RWPE2 (cell line): ENCODE results near the gene PAN3.

Experiments used
- ATAC-seq: fragments of 200-7000 bp; cut with Tn5 transposase; 3 replicates; pipeline ENCODE4 v1.9.1; 2021; ENCODE audit warnings: low read depth
- DNase-seq: peaks from one replicate; pipeline ENCODE4 v3.0.0-alpha.2; 2020; ENCODE audit warnings: low spot score
- H3K27ac ChIP-seq: fragments of 450-650 bp; 2 replicates; pipeline ENCODE4 v1.5.1; 2017; ENCODE audit warnings: mild to moderate bottlenecking; ENCODE audit not compliant: poor library complexity, severe bottlenecking
- H3K27me3 ChIP-seq: fragments of 250-450 bp; sonication (Bioruptor Pico); 2 replicates; pipeline ENCODE4 v1.5.1; 2021; ENCODE audit warnings: mild to moderate bottlenecking, moderate library complexity; ENCODE audit not compliant: insufficient read depth, poor library complexity, severe bottlenecking
- H3K36me3 ChIP-seq: fragments of 250-450 bp; sonication (Bioruptor Pico); 2 replicates; pipeline ENCODE4 v1.5.1; 2020; ENCODE audit warnings: low read depth, mild to moderate bottlenecking, moderate library complexity
- H3K4me1 ChIP-seq: fragments of 250-450 bp; sonication (Bioruptor Pico); 2 replicates; pipeline ENCODE4 v1.5.1; 2021; ENCODE audit warnings: mild to moderate bottlenecking, moderate library complexity; ENCODE audit not compliant: insufficient read depth, poor library complexity, severe bottlenecking
- H3K4me3 ChIP-seq: fragments of 250-450 bp; sonication (Bioruptor Pico); 2 replicates; pipeline ENCODE4 v1.5.1; 2021; ENCODE audit warnings: mild to moderate bottlenecking, moderate library complexity; ENCODE audit not compliant: severe bottlenecking
- H3K9me3 ChIP-seq: fragments of 250-450 bp; sonication (Bioruptor Pico); 2 replicates; pipeline ENCODE4 v1.5.1; 2021; ENCODE audit warnings: mild to moderate bottlenecking, moderate library complexity; ENCODE audit not compliant: severe bottlenecking
- TF ChIP-seq, protein P1 (sequence below): fragments of 450-650 bp; IDR thresholded peaks from one replicate; pipeline ENCODE4 v1.5.1; 2017; ENCODE audit warnings: mild to moderate bottlenecking, moderate library complexity; ENCODE audit not compliant: poor library complexity, severe bottlenecking

PAN3 gene

DNA sequence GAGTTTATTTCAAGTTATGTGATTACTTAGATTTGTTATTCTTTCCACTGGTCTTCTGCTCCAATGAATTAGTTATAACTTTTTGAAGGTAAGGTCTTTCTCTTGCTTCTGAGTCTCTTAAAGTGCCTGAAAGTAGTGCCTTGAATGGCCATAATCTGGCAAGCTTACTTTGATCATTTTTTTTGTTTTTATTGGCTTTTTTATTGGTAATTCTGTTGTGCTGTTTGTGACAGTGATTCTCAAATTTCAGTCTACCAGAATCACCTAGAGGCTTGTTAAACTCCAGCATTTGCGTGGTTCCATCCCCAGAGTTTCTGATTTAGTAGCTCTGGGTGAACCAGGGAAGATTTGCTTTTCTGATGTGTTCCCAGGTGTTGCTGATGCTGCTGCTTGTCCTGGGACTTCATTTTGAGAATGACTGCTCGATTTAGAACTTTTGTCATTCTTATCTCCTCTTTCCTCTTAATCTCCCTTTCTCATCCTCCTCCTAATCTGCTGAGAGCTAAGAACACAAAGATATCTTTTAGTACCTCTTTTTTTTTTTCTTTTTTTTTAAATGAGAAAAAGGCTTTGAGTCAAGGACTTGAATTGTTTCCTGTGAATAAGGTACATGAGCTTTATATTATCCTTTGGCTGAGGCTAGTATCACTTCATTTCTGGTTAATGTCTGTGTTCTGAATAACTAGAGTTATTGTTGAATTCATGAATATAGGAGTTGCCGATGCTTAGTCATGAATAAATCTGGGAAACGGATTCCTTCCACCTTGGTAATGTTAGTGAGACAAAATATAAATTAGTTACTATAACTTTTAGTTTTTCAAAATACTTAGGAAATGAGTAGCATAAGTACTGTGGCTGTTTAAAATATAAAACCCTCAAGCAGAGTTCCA, 91.4 kb downstream of the PAN3 start:
- Histone ChIP-seq H3K27me3 (no peaks in the 10 kb centered on the region), H3K4me3 (no peak overlapping the region), H3K27ac (no peak overlapping the region), H3K36me3 (peaks cover 11% of the 10 kb centered on the region; the same call in 1 of the 2 replicates), H3K9me3 (no peaks in the 10 kb centered on the region), H3K4me1 (no peaks in the 10 kb centered on the region)
- ATAC-seq (no peak), DNase-seq (no peak)
- TF ChIP-seq, protein P1, sequence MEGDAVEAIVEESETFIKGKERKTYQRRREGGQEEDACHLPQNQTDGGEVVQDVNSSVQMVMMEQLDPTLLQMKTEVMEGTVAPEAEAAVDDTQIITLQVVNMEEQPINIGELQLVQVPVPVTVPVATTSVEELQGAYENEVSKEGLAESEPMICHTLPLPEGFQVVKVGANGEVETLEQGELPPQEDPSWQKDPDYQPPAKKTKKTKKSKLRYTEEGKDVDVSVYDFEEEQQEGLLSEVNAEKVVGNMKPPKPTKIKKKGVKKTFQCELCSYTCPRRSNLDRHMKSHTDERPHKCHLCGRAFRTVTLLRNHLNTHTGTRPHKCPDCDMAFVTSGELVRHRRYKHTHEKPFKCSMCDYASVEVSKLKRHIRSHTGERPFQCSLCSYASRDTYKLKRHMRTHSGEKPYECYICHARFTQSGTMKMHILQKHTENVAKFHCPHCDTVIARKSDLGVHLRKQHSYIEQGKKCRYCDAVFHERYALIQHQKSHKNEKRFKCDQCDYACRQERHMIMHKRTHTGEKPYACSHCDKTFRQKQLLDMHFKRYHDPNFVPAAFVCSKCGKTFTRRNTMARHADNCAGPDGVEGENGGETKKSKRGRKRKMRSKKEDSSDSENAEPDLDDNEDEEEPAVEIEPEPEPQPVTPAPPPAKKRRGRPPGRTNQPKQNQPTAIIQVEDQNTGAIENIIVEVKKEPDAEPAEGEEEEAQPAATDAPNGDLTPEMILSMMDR, result no peak

DNA sequence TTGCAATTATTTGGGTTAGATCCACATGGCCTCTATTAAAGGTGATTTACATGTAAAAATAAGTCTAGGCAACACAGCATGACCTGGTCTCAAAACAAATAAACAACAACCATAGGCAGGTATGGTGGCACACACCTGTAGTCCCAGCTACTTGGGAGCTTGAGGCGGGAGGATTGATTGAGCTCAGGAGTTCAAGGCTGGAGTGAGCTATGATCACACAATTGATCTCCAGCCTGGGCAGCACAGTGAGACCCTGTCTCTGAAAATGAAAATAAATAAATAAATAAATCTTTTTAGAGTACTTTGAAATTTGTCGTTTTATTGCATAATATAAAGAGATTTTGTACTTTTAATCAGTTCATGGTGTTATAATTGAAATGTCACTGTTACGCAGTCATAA, 93.3 kb downstream of the PAN3 start:
- H3K27me3 ChIP-seq, result no peaks in the 10 kb centered on the region
- H3K4me1 ChIP-seq, result no peaks in the 10 kb centered on the region
- H3K9me3 ChIP-seq, result no peaks in the 10 kb centered on the region
- DNase-seq (no peak), ATAC-seq (no peak)
- H3K4me3 ChIP-seq, result no peak overlapping the region
- no peak overlapping the region for H3K27ac ChIP-seq
- H3K36me3 ChIP-seq, result peaks cover 11% of the 10 kb centered on the region; the same call in 1 of the 2 replicates
- TF ChIP-seq, protein P1, result no peak

DNA sequence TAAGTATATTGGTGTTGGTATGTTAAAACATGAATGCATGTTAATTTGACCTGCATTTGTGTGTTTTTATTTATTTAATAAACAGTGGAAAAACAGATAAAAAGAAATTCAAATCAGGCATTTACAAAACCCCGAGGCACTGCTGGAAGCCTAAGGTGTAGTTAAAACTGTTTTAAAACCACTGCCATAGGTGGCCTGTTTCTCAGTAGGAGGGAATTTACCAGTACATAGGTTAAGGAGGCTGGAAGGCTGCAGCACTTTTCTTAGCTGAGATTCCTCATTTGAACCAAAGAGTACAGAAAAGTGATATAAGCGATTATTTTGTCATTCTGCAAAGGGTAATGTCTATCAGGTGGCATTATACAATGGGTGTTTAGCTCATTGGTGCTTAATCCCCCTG, 99.6 kb downstream of the PAN3 start:
- Histone ChIP-seq H3K4me1 (no peaks in the 10 kb centered on the region), H3K36me3 (peaks cover 5% of the 10 kb centered on the region), H3K9me3 (no peaks in the 10 kb centered on the region), H3K4me3 (no peak overlapping the region), H3K27me3 (no peaks in the 10 kb centered on the region), H3K27ac (no peak overlapping the region)
- DNase-seq (no peak), ATAC-seq (no peak)
- TF ChIP-seq, protein P1, result no peak

DNA sequence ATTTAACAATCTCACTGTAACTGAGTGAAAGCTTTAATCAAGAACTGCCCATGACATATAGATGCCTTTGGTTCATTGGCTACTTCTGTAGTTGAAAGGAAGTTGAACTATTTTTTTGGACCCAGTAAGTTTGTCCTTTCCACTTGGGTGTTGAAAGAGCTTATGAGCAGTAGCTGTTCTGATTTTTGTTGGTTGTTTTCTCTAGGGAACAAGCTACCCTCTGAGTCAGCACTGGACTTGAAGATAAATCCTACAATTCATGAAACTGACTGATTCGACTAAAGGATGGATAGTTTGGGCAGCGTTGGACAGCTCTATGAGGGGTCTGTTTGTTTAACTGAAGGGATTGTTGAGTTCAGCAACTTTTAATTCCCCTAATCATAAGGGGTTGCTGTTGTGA, 101.0 kb downstream of the PAN3 start:
- ATAC-seq, result no peak
- no peak overlapping the region for H3K27ac ChIP-seq
- no peak overlapping the region for H3K4me3 ChIP-seq
- no peak for DNase-seq
- H3K36me3 ChIP-seq, result peaks cover 5% of the 10 kb centered on the region
- H3K9me3 ChIP-seq, result no peaks in the 10 kb centered on the region
- TF ChIP-seq, protein P1, result no peak
- no peaks in the 10 kb centered on the region for H3K4me1 ChIP-seq
- H3K27me3 ChIP-seq, result no peaks in the 10 kb centered on the region

DNA sequence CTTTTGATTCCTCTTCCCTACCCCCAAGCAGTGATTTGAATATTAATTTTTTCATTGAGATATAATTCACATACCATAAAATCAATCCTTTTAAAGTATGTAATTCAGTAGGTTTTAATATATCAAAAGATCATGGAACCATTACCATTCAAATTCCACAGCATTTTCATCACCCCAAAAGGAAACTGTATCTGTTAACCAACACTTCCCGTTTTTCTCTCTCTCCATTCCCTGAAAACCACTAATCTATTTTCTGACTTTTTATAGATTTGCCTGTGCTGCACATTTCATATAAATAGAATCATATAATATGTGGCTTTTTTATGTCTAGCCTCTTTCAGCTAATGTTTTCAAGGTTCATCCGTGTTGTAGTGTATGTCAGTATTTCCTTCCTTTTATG, 107.1 kb downstream of the PAN3 start:
- Histone ChIP-seq H3K9me3 (no peaks in the 10 kb centered on the region), H3K4me3 (no peak overlapping the region), H3K4me1 (no peaks in the 10 kb centered on the region), H3K36me3 (peaks cover 5% of the 10 kb centered on the region; the same call in 1 of the 2 replicates), H3K27me3 (no peaks in the 10 kb centered on the region), H3K27ac (no peak overlapping the region)
- no peak for ATAC-seq
- TF ChIP-seq, protein P1, result no peak
- DNase-seq, result no peak
